ENCODE data around the gene VIPAS39. TPM values are rescaled to one million over a fixed set of nuclear protein-coding genes. Genes with fewer than 3 reads are reported as not detected.

The VIPAS39 gene
- total and polyA plus RNA-seq, 9 of the 15 experiments (the other 6 are each of a cell fraction or from before 2014, with no cell fraction given) = 5.7 to 25.6 (median 9.9) TPM

DNA sequence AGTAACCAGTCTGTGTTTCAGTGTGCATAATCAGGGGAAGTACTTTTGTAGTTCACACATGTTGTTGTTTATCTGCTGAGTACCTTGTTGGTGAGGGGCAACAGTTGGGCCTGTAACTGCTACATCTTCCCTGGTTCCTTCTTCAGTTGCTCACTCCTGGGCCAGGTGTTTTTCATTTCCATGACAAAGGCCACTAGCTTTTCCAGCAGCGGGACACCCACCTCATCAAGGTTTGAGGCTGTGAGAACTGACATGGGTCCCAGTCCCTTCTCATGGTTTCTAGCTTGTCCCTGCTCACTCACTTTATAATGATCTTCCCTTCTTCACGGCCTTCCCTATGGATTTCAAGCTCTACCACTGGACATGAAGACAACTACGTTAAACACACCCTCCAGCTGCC is 32.5 kb downstream of the VIPAS39 start (continued):
- TF ChIP-seq, protein P1, sequence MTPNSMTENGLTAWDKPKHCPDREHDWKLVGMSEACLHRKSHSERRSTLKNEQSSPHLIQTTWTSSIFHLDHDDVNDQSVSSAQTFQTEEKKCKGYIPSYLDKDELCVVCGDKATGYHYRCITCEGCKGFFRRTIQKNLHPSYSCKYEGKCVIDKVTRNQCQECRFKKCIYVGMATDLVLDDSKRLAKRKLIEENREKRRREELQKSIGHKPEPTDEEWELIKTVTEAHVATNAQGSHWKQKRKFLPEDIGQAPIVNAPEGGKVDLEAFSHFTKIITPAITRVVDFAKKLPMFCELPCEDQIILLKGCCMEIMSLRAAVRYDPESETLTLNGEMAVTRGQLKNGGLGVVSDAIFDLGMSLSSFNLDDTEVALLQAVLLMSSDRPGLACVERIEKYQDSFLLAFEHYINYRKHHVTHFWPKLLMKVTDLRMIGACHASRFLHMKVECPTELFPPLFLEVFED (CRISPR knock-in tag; conservative IDR thresholded peaks at IDR 0.05) = no peak
- TF ChIP-seq ZNF785 (CRISPR knock-in tag; IDR thresholded peaks at IDR 0.05) (no peak), ZNF766 (CRISPR knock-in tag; conservative IDR thresholded peaks at IDR 0.05) (no peak)
- TF ChIP-seq, protein P2, sequence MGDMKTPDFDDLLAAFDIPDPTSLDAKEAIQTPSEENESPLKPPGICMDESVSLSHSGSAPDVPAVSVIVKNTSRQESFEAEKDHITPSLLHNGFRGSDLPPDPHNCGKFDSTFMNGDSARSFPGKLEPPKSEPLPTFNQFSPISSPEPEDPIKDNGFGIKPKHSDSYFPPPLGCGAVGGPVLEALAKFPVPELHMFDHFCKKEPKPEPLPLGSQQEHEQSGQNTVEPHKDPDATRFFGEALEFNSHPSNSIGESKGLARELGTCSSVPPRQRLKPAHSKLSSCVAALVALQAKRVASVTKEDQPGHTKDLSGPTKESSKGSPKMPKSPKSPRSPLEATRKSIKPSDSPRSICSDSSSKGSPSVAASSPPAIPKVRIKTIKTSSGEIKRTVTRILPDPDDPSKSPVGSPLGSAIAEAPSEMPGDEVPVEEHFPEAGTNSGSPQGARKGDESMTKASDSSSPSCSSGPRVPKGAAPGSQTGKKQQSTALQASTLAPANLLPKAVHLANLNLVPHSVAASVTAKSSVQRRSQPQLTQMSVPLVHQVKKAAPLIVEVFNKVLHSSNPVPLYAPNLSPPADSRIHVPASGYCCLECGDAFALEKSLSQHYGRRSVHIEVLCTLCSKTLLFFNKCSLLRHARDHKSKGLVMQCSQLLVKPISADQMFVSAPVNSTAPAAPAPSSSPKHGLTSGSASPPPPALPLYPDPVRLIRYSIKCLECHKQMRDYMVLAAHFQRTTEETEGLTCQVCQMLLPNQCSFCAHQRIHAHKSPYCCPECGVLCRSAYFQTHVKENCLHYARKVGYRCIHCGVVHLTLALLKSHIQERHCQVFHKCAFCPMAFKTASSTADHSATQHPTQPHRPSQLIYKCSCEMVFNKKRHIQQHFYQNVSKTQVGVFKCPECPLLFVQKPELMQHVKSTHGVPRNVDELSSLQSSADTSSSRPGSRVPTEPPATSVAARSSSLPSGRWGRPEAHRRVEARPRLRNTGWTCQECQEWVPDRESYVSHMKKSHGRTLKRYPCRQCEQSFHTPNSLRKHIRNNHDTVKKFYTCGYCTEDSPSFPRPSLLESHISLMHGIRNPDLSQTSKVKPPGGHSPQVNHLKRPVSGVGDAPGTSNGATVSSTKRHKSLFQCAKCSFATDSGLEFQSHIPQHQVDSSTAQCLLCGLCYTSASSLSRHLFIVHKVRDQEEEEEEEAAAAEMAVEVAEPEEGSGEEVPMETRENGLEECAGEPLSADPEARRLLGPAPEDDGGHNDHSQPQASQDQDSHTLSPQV (IDR thresholded peaks at IDR 0.05) = no peak

DNA sequence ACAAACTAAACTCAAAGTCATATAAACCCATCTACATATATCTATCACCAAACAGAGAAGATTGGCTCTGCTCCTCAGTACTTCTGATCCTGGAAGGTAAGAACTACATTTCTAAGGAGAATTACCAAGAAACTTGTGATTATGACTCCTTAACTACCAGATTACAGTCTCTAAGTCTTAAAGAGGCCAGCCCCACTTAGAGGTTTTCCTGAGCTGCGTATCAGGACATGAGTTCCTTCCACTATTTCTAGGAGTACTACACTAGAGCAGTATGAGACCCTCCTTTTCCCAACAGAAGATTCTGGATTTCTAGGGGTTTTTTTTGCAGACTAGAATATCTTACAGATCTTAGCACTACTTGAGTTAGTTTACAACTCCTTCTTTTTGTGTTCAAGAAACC is 34.0 kb downstream of the VIPAS39 start, which contains the start of gene NOXRED1:
Gene NOXRED1 (minus strand): TSS at position 101 of the 400 bp plus-strand sequence. CDS start 634 bp downstream, outside the sequence.
- ChIA-PET POLR2A (no interaction called here), CTCF (ENCODE audit: low intra/inter-chr PET ratio) (no interaction called here)
- Histone ChIP-seq H3K9me3 (replicated peaks; ENCODE audit: control insufficient read depth, insufficient read depth, low read depth, low read length) (no peaks in the 10 kb centered on the region), H3K4me1 (replicated peaks in 1 of 2; ENCODE audit: control insufficient read depth in 2 of 2, insufficient read depth in 2 of 2, low read length in 2 of 2) (no peaks in the 10 kb centered on the region), H3K36me3 (ENCODE audit: control insufficient read depth, insufficient read depth, low read length) (peaks cover 26% of the 10 kb centered on the region; the same call in 2 of the 3 replicates), H2AFZ (ENCODE audit: low read depth, low read length) (no peak within 1 kb of the TSS), H3K4me3 (no peak within 1 kb of the TSS), H3K27ac (ENCODE audit: extremely low read depth, low read depth, low read length) (no peak within 1 kb of the TSS), H3K9me1 (ENCODE audit: control insufficient read depth, insufficient read depth, low read length) (no peaks in the 10 kb centered on the region), H3K27me3 (ENCODE audit: control insufficient read depth in 2 of 2, insufficient read depth in 2 of 2, low read length in 2 of 2) (no peaks in the 10 kb centered on the region), H3K79me2 (ENCODE audit: control insufficient read depth, insufficient read depth, low read length) (no peaks in the 10 kb centered on the region), H3K9ac (ENCODE audit: insufficient read depth in 1 of 2, low read depth in 2 of 2, low read length in 2 of 2) (no peak within 1 kb of the TSS), H3K4me2 (ENCODE audit: insufficient read depth, low read length) (no peak within 1 kb of the TSS), H4K20me1 (replicated peaks; ENCODE audit: control insufficient read depth, insufficient read depth, low read length) (no peaks in the 10 kb centered on the region)
- intact Hi-C loops (cut with micrococcal nuclease) = no loop called here
- in situ Hi-C loops (cut with MboI) = no loop called here
- no peak for ATAC-seq
- no TSS peak for BruUV-seq (replicated peaks)
- FAIRE-seq = no peak
- WGBS (ENCODE audit: insufficient coverage, low coverage, missing lambda C conversion rate) = 79% methylated on average over 1 of the region's 1 CpG
- no peak for DNase-seq (ENCODE audit: extremely low read depth in 1 of 4, low spot score in 3 of 4)
- TF ChIP-seq, protein P3, sequence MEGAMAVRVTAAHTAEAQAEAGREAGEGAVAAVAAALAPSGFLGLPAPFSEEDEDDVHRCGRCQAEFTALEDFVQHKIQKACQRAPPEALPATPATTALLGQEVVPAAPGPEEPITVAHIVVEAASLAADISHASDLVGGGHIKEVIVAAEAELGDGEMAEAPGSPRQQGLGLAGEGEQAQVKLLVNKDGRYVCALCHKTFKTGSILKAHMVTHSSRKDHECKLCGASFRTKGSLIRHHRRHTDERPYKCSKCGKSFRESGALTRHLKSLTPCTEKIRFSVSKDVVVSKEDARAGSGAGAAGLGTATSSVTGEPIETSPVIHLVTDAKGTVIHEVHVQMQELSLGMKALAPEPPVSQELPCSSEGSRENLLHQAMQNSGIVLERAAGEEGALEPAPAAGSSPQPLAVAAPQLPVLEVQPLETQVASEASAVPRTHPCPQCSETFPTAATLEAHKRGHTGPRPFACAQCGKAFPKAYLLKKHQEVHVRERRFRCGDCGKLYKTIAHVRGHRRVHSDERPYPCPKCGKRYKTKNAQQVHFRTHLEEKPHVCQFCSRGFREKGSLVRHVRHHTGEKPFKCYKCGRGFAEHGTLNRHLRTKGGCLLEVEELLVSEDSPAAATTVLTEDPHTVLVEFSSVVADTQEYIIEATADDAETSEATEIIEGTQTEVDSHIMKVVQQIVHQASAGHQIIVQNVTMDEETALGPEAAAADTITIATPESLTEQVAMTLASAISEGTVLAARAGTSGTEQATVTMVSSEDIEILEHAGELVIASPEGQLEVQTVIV (CRISPR knock-in tag; IDR thresholded peaks at IDR 0.05; ENCODE audit: borderline replicate concordance) = no peak
- TF ChIP-seq FOXK1 (CRISPR knock-in tag; IDR thresholded peaks at IDR 0.05; ENCODE audit: borderline replicate concordance) (no peak), NRF1 (conservative IDR thresholded peaks at IDR 0.05 in 1 of 2, IDR thresholded peaks at IDR 0.05 in 1 of 2) (no peak), ETS2 (tag; IDR thresholded peaks at IDR 0.05; ENCODE audit: borderline replicate concordance, poor library complexity, severe bottlenecking) (no peak), NCOR1 (IDR thresholded peaks at IDR 0.05) (no peak), SPI1 (IDR thresholded peaks at IDR 0.05; ENCODE audit: borderline replicate concordance, low read depth, low read length) (no peak), KDM5B (IDR thresholded peaks at IDR 0.05; ENCODE audit: insufficient replicate concordance, low read depth, low read length) (no peak), E2F3 (CRISPR knock-in tag; IDR thresholded peaks at IDR 0.05) (no peak), KLF10 (CRISPR knock-in tag; IDR thresholded peaks at IDR 0.05) (no peak), ZNF263 (CRISPR knock-in tag; IDR thresholded peaks at IDR 0.05; ENCODE audit: borderline replicate concordance) (no peak)
